Uterus (tissue), 4 donors: ENCODE data around the gene PTGES2. TPM values are rescaled to one million over a fixed set of nuclear protein-coding genes. Genes with fewer than 3 reads are reported as not detected.

Experiments used
- DNase-seq, 2 donors: peaks; one replicate each; pipeline ENCODE4 v3.0.0-alpha.2; 2019 to 2020
- H3K27ac ChIP-seq, 2 donors: fragments of 200-600 bp; sonication (generic); 1 replicate in 1 of 2; 2 replicates in 1 of 2; pipeline ENCODE4 v1.5.1; 2016 to 2018
- H3K27me3 ChIP-seq, 2 donors: fragments of 200-600 bp; sonication (generic); one replicate each; pipeline ENCODE4 v1.5.1; 2018 to 2019; ENCODE audit warnings: control low read depth in 1 of 2
- H3K36me3 ChIP-seq, 2 donors: fragments of 200-600 bp; sonication (generic); one replicate each; pipeline ENCODE4 v1.5.1; 2019; ENCODE audit warnings: control low read depth in 1 of 2
- H3K4me1 ChIP-seq, 2 donors: fragments of 200-600 bp; sonication (generic); one replicate each; pipeline ENCODE4 v1.5.1; 2018 to 2019; ENCODE audit warnings: control low read depth in 1 of 2
- H3K4me3 ChIP-seq, 2 donors: fragments of 200-600 bp; sonication (generic); 1 replicate in 1 of 2; 2 replicates in 1 of 2; pipeline ENCODE4 v1.5.1; 2018 to 2019; ENCODE audit warnings: mild to moderate bottlenecking in 1 of 2
- H3K9me3 ChIP-seq, 2 donors: fragments of 200-600 bp; sonication (generic); one replicate each; pipeline ENCODE4 v1.5.1; 2019; ENCODE audit warnings: control low read depth in 1 of 2
- CTCF ChIP-seq, 4 experiments: fragments of 200-600 bp in 2 of 4; fragments of 450-650 bp in 2 of 4; sonication (generic) in 2 of 4; IDR thresholded peaks; one replicate each; pipeline ENCODE4 v1.5.1; 2016 to 2019; ENCODE audit warnings: antibody characterized with exemption in 4 of 4, mild to moderate bottlenecking in 2 of 4, moderate library complexity in 1 of 4
- POLR2A ChIP-seq, 2 donors: fragments of 450-650 bp; IDR thresholded peaks; one replicate each; pipeline ENCODE4 v1.6.1; 2016; ENCODE audit warnings: antibody characterized with exemption in 2 of 2, mild to moderate bottlenecking in 1 of 2, moderate library complexity in 1 of 2
- intact Hi-C: fragments of 100-400 bp; cut with DNase I; formaldehyde crosslinking; loops from one replicate; pipeline ENCODE4 v1.15.1; 2023; ENCODE audit warnings: low total_unique reads
- total RNA-seq, 4 donors: library from RNA; depleted of rRNA in 3 of 4; stranded (reverse); fragments of >200 nt in 3 of 4; gene quantifications; one replicate each; pipeline versions ENCODE4 v1.1.0 to v1.2.4, GENCODE V29; 2014 to 2023
- donor health status: DM: yes; HTN: yes; CAD: no.

PTGES2 gene
- total RNA-seq, 4 donors from 2014 or later, result 21.5 to 173 (median 64.2) TPM

GRCh38 chr9:128153947-128154695, 26.6 kb upstream of the PTGES2 start:
- DNase-seq, result no peak
- H3K27me3 ChIP-seq, result no peaks in the 10 kb centered on the region

DNA sequence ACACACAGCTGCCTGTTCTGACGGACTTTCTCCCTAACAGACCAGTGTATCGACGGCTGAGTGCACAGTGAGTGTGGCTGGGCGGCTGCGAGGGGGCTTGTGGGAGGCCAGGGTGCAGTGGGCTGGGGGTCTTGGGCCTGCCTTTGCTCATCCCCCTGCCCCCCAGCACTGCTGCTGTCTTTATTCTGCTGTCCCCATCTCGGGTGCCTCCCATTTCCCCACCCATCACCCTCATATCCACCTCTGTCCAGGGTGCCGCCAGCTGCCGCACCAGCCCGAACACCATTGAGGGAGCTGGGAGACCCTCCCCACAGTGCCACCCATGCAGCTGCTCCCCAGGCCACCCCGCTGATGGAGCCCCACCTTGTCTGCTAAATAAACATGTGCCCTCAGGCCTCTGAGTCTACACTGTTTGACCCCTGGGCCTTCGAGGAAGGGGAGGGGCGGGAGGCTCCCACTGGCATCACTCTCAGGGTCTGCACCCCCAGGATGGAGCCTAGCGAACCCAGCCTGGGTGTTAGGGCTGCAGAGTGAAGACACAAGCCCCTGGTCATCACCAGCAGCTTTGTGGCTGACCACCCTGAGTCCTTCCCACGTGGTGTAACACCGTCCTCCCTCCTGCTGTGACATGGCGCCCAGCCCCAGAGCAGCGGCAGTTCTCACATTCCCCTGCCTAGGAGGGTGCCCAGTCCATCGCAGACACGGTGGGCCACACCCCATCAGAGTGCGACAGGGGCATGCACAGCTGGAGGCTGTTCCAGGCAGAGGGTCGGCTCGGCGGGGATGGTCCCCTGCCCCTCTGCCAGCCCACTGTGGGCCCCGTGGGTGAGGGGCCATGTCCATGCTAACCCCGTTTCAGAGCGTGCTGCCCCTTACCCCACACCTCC, 25.8 kb upstream of the PTGES2 start:
- H3K9me3 ChIP-seq, result no peaks in the 10 kb centered on the region
- H3K27ac ChIP-seq, result no peak overlapping the region
- H3K36me3 ChIP-seq, result no peaks in the 10 kb centered on the region
- no peaks in the 10 kb centered on the region for H3K4me1 ChIP-seq
- H3K27me3 ChIP-seq, result no peaks in the 10 kb centered on the region
- H3K4me3 ChIP-seq, result no peak overlapping the region
- intact Hi-C loops, result no loop called here
- TF ChIP-seq CTCF (IDR thresholded peaks at IDR 0.05) (no peak), POLR2A (IDR thresholded peaks at IDR 0.05) (no peak)
- DNase-seq, result no peak

More at GRCh38 chr9:128153947-128154695, 26.6 kb upstream of the PTGES2 start:
- intact Hi-C loops, result no loop called here
- Histone ChIP-seq H3K27ac (no peak overlapping the region), H3K36me3 (no peaks in the 10 kb centered on the region), H3K4me3 (no peak overlapping the region), H3K9me3 (no peaks in the 10 kb centered on the region), H3K4me1 (no peaks in the 10 kb centered on the region)
- TF ChIP-seq POLR2A (IDR thresholded peaks at IDR 0.05), result no peak
- no peak for TF ChIP-seq CTCF (IDR thresholded peaks at IDR 0.05)

GRCh38 chr9:128152133-128153059, 24.9 kb upstream of the PTGES2 start:
- TF ChIP-seq POLR2A (IDR thresholded peaks at IDR 0.05) (no peak), CTCF (IDR thresholded peaks at IDR 0.05) (no peak)
- DNase-seq, result no peak
- H3K27me3 ChIP-seq, result no peaks in the 10 kb centered on the region
- no peaks in the 10 kb centered on the region for H3K9me3 ChIP-seq
- no peak overlapping the region for H3K27ac ChIP-seq
- no peaks in the 10 kb centered on the region for H3K36me3 ChIP-seq
- intact Hi-C loops, result no loop called here
- no peak overlapping the region for H3K4me3 ChIP-seq
- no peaks in the 10 kb centered on the region for H3K4me1 ChIP-seq

DNA sequence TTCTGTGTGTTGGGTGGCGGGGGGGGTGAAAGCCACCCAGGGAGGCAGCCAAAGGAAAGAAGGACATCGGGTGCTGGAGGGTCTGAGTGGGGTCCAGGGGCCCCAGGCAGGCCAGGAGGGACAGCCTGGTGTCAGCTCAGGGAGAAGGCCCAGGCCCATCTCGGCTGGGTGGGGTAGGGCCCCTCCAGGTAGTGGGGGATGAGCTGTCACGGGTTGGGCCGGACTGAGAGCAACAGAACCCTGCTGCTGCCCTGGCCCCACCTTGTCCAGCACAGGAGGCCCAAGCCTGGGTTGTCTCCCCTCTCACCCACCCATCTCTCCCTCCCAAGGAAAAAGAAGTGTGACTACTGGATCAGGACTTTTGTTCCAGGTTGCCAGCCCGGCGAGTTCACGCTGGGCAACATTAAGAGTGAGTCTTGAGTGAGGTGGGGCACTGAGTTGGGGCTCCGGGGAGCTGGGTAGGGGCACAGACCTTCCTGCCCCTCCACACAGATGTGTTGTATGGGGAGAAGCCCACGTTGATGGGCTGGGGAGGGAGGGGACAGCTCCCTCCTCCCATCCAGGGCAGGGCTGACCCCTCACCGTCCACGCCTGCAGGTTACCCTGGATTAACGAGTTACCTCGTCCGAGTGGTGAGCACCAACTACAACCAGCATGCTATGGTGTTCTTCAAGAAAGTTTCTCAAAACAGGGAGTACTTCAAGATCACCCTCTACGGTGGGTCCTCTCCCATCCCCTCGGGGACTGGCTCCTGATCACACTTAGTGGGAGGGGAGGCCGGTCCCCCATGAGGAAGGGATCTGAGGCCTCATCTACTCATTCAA, 24.0 kb upstream of the PTGES2 start:
- no peak for TF ChIP-seq CTCF (IDR thresholded peaks at IDR 0.05)
- TF ChIP-seq POLR2A (IDR thresholded peaks at IDR 0.05), result no peak

More for the DNA sequence above, 24.0 kb upstream of the PTGES2 start:
- Histone ChIP-seq H3K4me3 (no peak overlapping the region), H3K4me1 (no peaks in the 10 kb centered on the region), H3K27me3 (no peaks in the 10 kb centered on the region), H3K9me3 (no peaks in the 10 kb centered on the region), H3K27ac (no peak overlapping the region), H3K36me3 (no peaks in the 10 kb centered on the region)
- DNase-seq, result no peak
- intact Hi-C loops, result no loop called here
